ENCODE data around the gene SYNJ2BP. TPM values are rescaled to one million over a fixed set of nuclear protein-coding genes. Genes with fewer than 3 reads are reported as not detected.
A peak's percentile ranks its signal among the peaks of the same experiment; 100 is the strongest.

Gene SYNJ2BP
- total and polyA plus RNA-seq, 2 of the 13 experiments (the other 11 are each of a cell fraction or from before 2014, with no cell fraction given) = 18.1 to 28.6 TPM

GRCh38 chr14:70448633-70449340, 31.9 kb upstream of the SYNJ2BP start (continued):
- TF ChIP-seq ATF7 (IDR thresholded peaks at IDR 0.05) (peak; percentile 42; the same call in 1 of the 2 replicates), ATF7 (CRISPR knock-in tag; IDR thresholded peaks at IDR 0.05) (no peak), ZNF782 (CRISPR knock-in tag; IDR thresholded peaks at IDR 0.05; ENCODE audit: borderline replicate concordance) (no peak; the same call in 1 of the 2 replicates), ZNF788 (CRISPR knock-in tag; IDR thresholded peaks at IDR 0.05; ENCODE audit: borderline replicate concordance) (peak; percentile 66; the same call in 1 of the 2 replicates), SAP130 (CRISPR knock-in tag; IDR thresholded peaks at IDR 0.05; ENCODE audit: low read depth) (peak; percentile 75), ZNF614 (CRISPR knock-in tag; IDR thresholded peaks at IDR 0.05; ENCODE audit: borderline replicate concordance) (peak; percentile 95; the same call in 1 of the 2 replicates), GTF2F1 (IDR thresholded peaks at IDR 0.05; ENCODE audit: low read length) (no peak), PBX3 (CRISPR knock-in tag; IDR thresholded peaks at IDR 0.05; ENCODE audit: borderline replicate concordance) (no peak), ZFX (CRISPR knock-in tag; IDR thresholded peaks at IDR 0.05; ENCODE audit: low read depth) (peak; percentile 70), POLR2AphosphoS5 (IDR thresholded peaks at IDR 0.05; ENCODE audit: low read depth, low read length) (no peak), ZNF44 (CRISPR knock-in tag; IDR thresholded peaks at IDR 0.05) (no peak), NR3C1 (CRISPR knock-in tag; IDR thresholded peaks at IDR 0.05) (no peak), POLR2A (IDR thresholded peaks at IDR 0.05; ENCODE audit: insufficient read depth in 1 of 2, low read depth in 2 of 2, low read length in 2 of 2) (no peak), FOXP1 (IDR thresholded peaks at IDR 0.05) (no peak), FOXP1 (CRISPR knock-in tag; IDR thresholded peaks at IDR 0.05) (peak; percentile 75), ETV6 (CRISPR knock-in tag; conservative IDR thresholded peaks at IDR 0.05) (no peak), MTA1 (CRISPR knock-in tag; IDR thresholded peaks at IDR 0.05; ENCODE audit: borderline replicate concordance) (no peak), KAT8 (CRISPR knock-in tag; IDR thresholded peaks at IDR 0.05) (peak; percentile 61), ZNF772 (CRISPR knock-in tag; IDR thresholded peaks at IDR 0.05) (no peak), NONO (IDR thresholded peaks at IDR 0.05) (no peak), NONO (CRISPR knock-in tag; conservative IDR thresholded peaks at IDR 0.05) (0 out of 2 replicates have a peak, but pooled peaks have one; percentile 40), KDM1A (CRISPR knock-in tag; IDR thresholded peaks at IDR 0.05) (peak; percentile 83), ZNF430 (CRISPR knock-in tag; IDR thresholded peaks at IDR 0.05) (peak; percentile 55; the same call in 1 of the 2 replicates), ZNF101 (CRISPR knock-in tag; IDR thresholded peaks at IDR 0.05; ENCODE audit: borderline replicate concordance, low read depth) (no peak), MTERF4 (CRISPR knock-in tag; IDR thresholded peaks at IDR 0.05) (no peak), PAXIP1 (CRISPR knock-in tag; conservative IDR thresholded peaks at IDR 0.05) (peak; percentile 72), GATAD2A (CRISPR knock-in tag; IDR thresholded peaks at IDR 0.05) (peak; percentile 87), ZNF121 (CRISPR knock-in tag; IDR thresholded peaks at IDR 0.05) (no peak)

Data from HepG2 (cell line).